Coronary artery (tissue), 2 donors: ENCODE data around the gene ILK.

ENCODE experiments used
- DNase-seq: peaks from one replicate; pipeline ENCODE4 v3.0.0-alpha.2; 2017; ENCODE audit warnings: low spot score
- H3K27ac ChIP-seq, 2 donors: fragments of 200-600 bp; sonication (generic); one replicate each; pipeline ENCODE4 v1.5.1; 2016 to 2019
- H3K4me3 ChIP-seq: fragments of 200-600 bp; sonication (generic); 2 replicates; pipeline ENCODE4 v1.5.1; 2016; ENCODE audit warnings: mild to moderate bottlenecking, moderate library complexity
- CTCF ChIP-seq: fragments of 200-600 bp; sonication (generic); IDR thresholded peaks from one replicate; pipeline ENCODE4 v1.5.1; 2019; ENCODE audit warnings: antibody characterized with exemption

ILK gene

GRCh38 chr11:6586434-6587359 is 16.9 kb upstream of the ILK start:
- no peak for TF ChIP-seq CTCF
- H3K27ac ChIP-seq = peak overlapping the region; percentile 56 to 68
- peak; percentile 72 for DNase-seq
- peak overlapping the region; percentile 57 for H3K4me3 ChIP-seq

GRCh38 chr11:6587360-6587953 is 16.1 kb upstream of the ILK start:
- Histone ChIP-seq H3K27ac (peak overlapping the region; percentile 47 to 68), H3K4me3 (no peak overlapping the region)
- no peak for TF ChIP-seq CTCF
- DNase-seq = peak; percentile 71

GRCh38 chr11:6588018-6588417 is 15.6 kb upstream of the ILK start:
- DNase-seq = no peak
- no peak overlapping the region for H3K4me3 ChIP-seq
- TF ChIP-seq CTCF = no peak
- peak overlapping the region; percentile 47 to 68 for H3K27ac ChIP-seq

GRCh38 chr11:6594142-6594768 is 9.3 kb upstream of the ILK start:
- no peak for TF ChIP-seq CTCF
- DNase-seq = peak; percentile 33
- H3K27ac ChIP-seq = no peak overlapping the region
- H3K4me3 ChIP-seq = no peak overlapping the region

- Histone ChIP-seq H3K4me3 (no peak overlapping the region), H3K27ac (peak overlapping the region; percentile 70 to 79)
- no peak for TF ChIP-seq CTCF
- DNase-seq = peak; percentile 22
Measured at GRCh38 chr11:6596239-6596877, 7.2 kb upstream of the ILK start.

GRCh38 chr11:6598555-6598954 is 5.0 kb upstream of the ILK start:
- H3K4me3 ChIP-seq = no peak overlapping the region
- no peak for TF ChIP-seq CTCF
- H3K27ac ChIP-seq = peak overlapping the region; percentile 52 to 70
- DNase-seq = no peak
